K562 (cell line): ENCODE data around the gene INCENP. TPM values are rescaled to one million over a fixed set of nuclear protein-coding genes. Genes with fewer than 3 reads are reported as not detected.

Experiments used
- ATAC-seq: fragments of 200-7000 bp; cut with Tn5 transposase; 3 replicates; pipeline ENCODE4 v1.9.1; 2020; ENCODE audit warnings: moderate library complexity
- BruUV-seq: library from RNA; stranded (reverse); fragments of 400-500 nt; replicated peaks from 2 replicates; lab custom pipeline; 2021; lab: Mats Ljungman, UMichigan
- CTCF ChIA-PET: fragments of 300-600 bp; formaldehyde crosslinking; extraction: SDS; loops from one replicate; lab custom pipeline; 2021; ENCODE audit warnings: low intra/inter-chr PET ratio; lab: Yijun Ruan, JAX
- POLR2A ChIA-PET: fragments of 300-600, 350-650 bp; sonication (Branson Sonifier 250); formaldehyde crosslinking; extraction: SDS; loops from one replicate; lab custom pipeline; 2021; ENCODE audit warnings: antibody characterized with exemption, inconsistent platforms; lab: Yijun Ruan, JAX
- DNase-seq, 4 experiments: peaks; one replicate each; pipeline versions ENCODE4 v3.0.0 to v3.0.0-alpha.2; 2011 to 2018; ENCODE audit warnings: low spot score in 3 of 4, mixed read lengths in 3 of 4; ENCODE audit errors: extremely low read depth in 1 of 4
- FAIRE-seq: peaks from 2 replicates; lab custom pipeline; 2011; peaks lifted over from hg19 to GRCh38; lab: Jason Lieb, UNC
- H2AFZ ChIP-seq: 2 replicates; pipeline ENCODE4 v1.6.0; 2011; ENCODE audit warnings: low read depth, low read length, control low read depth, inconsistent platforms
- H3K27ac ChIP-seq: fragments of 200-600 bp; 3 replicates; pipeline ENCODE4 v1.8.0; 2011; ENCODE audit warnings: low read depth, mild to moderate bottlenecking, control low read depth, inconsistent platforms, low read length, moderate library complexity, mixed read lengths; ENCODE audit errors: extremely low read depth
- H3K27me3 ChIP-seq, 2 experiments: fragments of 300-600 bp in 1 of 2; 2 replicates in 1 of 2; 3 replicates in 1 of 2; pipeline versions ENCODE4 v1.6.0 to v1.8.0; 2011; ENCODE audit warnings: inconsistent platforms in 2 of 2, low read length in 2 of 2, mild to moderate bottlenecking in 1 of 2, mixed read lengths in 1 of 2, moderate library complexity in 1 of 2; ENCODE audit not compliant: control insufficient read depth in 2 of 2, insufficient read depth in 2 of 2
- H3K36me3 ChIP-seq: fragments of 300-600 bp; 3 replicates; pipeline ENCODE4 v1.8.0; 2011; ENCODE audit warnings: mild to moderate bottlenecking, low read length, inconsistent platforms; ENCODE audit not compliant: control insufficient read depth, insufficient read depth
- H3K4me1 ChIP-seq, 2 experiments: fragments of 200-600 bp in 1 of 2; replicated peaks in 1 of 2; 2 replicates in 1 of 2; 3 replicates in 1 of 2; pipeline versions ENCODE4 v1.5.1 to v1.8.0; 2011; ENCODE audit warnings: inconsistent platforms in 2 of 2, low read length in 2 of 2, mild to moderate bottlenecking in 1 of 2, mixed read lengths in 1 of 2, moderate library complexity in 1 of 2; ENCODE audit not compliant: control insufficient read depth in 2 of 2, insufficient read depth in 2 of 2
- H3K4me2 ChIP-seq: 2 replicates; pipeline ENCODE4 v1.6.1; 2011; ENCODE audit warnings: low read length, control low read depth, inconsistent platforms, mixed read lengths; ENCODE audit not compliant: insufficient read depth
- H3K4me3 ChIP-seq: fragments of 200-600 bp; sonication (generic), shearing (Covaris generic); 2 replicates; pipeline ENCODE4 v1.5.1; 2016; ENCODE audit warnings: control low read depth, inconsistent platforms
- H3K79me2 ChIP-seq: fragments of 200-600 bp; 3 replicates; pipeline ENCODE4 v1.8.0; 2011; ENCODE audit warnings: low read length, inconsistent platforms; ENCODE audit not compliant: control insufficient read depth, insufficient read depth
- H3K9ac ChIP-seq, 2 experiments: 2 replicates each; pipeline versions ENCODE4 v1.6.0 to v1.6.1; 2011; ENCODE audit warnings: low read depth in 2 of 2, low read length in 2 of 2, control low read depth in 1 of 2, inconsistent platforms in 1 of 2, mild to moderate bottlenecking in 1 of 2, mixed read lengths in 1 of 2; ENCODE audit not compliant: insufficient read depth in 1 of 2
- H3K9me1 ChIP-seq: one replicate; pipeline ENCODE4 v1.6.0; 2011; ENCODE audit warnings: inconsistent platforms, mild to moderate bottlenecking, low read length, moderate library complexity; ENCODE audit not compliant: control insufficient read depth, insufficient read depth
- H3K9me3 ChIP-seq: replicated peaks from 2 replicates; pipeline ENCODE4 v1.5.1; 2011; ENCODE audit warnings: low read depth, low read length, inconsistent platforms; ENCODE audit not compliant: control insufficient read depth, insufficient read depth
- H4K20me1 ChIP-seq: replicated peaks from 2 replicates; pipeline ENCODE4 v1.6.1; 2011; ENCODE audit warnings: low read length, inconsistent platforms, mixed read lengths; ENCODE audit not compliant: control insufficient read depth, insufficient read depth
- CAMTA2 ChIP-seq: fragments of 250-450 bp; sonication (Bioruptor Pico); conservative IDR thresholded peaks from 2 replicates; pipeline ENCODE4 v1.5.1; 2022
- CC2D1A ChIP-seq: fragments of 450-650 bp; IDR thresholded peaks from 2 replicates; pipeline ENCODE4 v1.6.1; 2017; ENCODE audit warnings: mild to moderate bottlenecking
- KDM1A ChIP-seq, 2 experiments: fragments of 450-650 bp; IDR thresholded peaks; 2 replicates each; pipeline ENCODE4 v1.6.1; 2016; ENCODE audit warnings: mild to moderate bottlenecking in 2 of 2
- MBD2 ChIP-seq: sonication (generic); IDR thresholded peaks from 2 replicates; pipeline ENCODE4 v1.6.1; 2016; ENCODE audit warnings: low read depth, borderline replicate concordance
- ZFP36 ChIP-seq: fragments of 150-350 bp; IDR thresholded peaks from 2 replicates; pipeline ENCODE4 v1.6.1; 2018; ENCODE audit warnings: low read length, low read depth; ENCODE audit not compliant: partially characterized antibody
- ZKSCAN1 ChIP-seq: fragments of 150-350 bp; IDR thresholded peaks from 2 replicates; pipeline ENCODE4 v1.6.1; 2016; ENCODE audit warnings: low read depth, low read length
- WGBS: fragments of 100-300 bp; shearing (Covaris generic); methylation state at CpG from one replicate; pipeline ENCODE4 v1.1.6; 2016; ENCODE audit warnings: low coverage, mixed read lengths; ENCODE audit not compliant: insufficient coverage; ENCODE audit errors: missing lambda C conversion rate; 5-methylcytosine and 5-hydroxymethylcytosine counted together
- in situ Hi-C: fragments of 300-500 bp; cut with MboI; formaldehyde crosslinking; loops from 4 replicates; pipeline ENCODE4 v1.15.0; 2018; ENCODE audit warnings: inconsistent platforms, mixed read lengths
- intact Hi-C: fragments of 100-400 bp; cut with micrococcal nuclease; formaldehyde crosslinking; loops from 2 replicates; pipeline ENCODE4 v1.14.2; 2022
- polyA plus RNA-seq, 8 experiments: library from polyadenylated mRNA; depleted of rRNA in 4 of 8; stranded (reverse) in 5 of 8; unstranded in 3 of 8; fragments of >200 nt; fragmentation: Nextera tagmentation in 2 of 8; fragmentation: Illumina TruSeq in 1 of 8; extraction: Ambion mirVana in 2 of 8; extraction: Trizol in 1 of 8; gene quantifications; 2 replicates each; pipeline versions ENCODE4 v1.2.1 to v1.2.3, GENCODE V29; 2011 to 2014; ENCODE audit warnings: inconsistent platforms in 1 of 8, missing spikeins in 1 of 8
- total RNA-seq, 7 experiments: library from RNA; depleted of rRNA in 6 of 7; stranded (reverse); fragments of >200 nt in 6 of 7; fragmentation: Illumina TruSeq in 2 of 7; extraction: Trizol in 2 of 7; gene quantifications; 2 replicates each; pipeline versions ENCODE4 v1.2.1 to v1.2.3, GENCODE V29; 2011 to 2021; ENCODE audit warnings: low replicate concordance in 1 of 7
- TF ChIP-seq, protein P1 (sequence below): sonication (generic); formaldehyde crosslinking; IDR thresholded peaks from 2 replicates; pipeline ENCODE4 v1.8.0; 2022; ENCODE audit warnings: missing genetic modification reagents, mild to moderate bottlenecking, borderline replicate concordance
- TF ChIP-seq, protein P2 (sequence below): fragments of 250-450 bp; sonication (Bioruptor Pico); IDR thresholded peaks from 2 replicates; pipeline ENCODE4 v1.5.0; 2022; ENCODE audit warnings: mild to moderate bottlenecking
- TF ChIP-seq, protein P3 (sequence below): fragments of 250-450 bp; sonication (Bioruptor Pico); IDR thresholded peaks from 2 replicates; pipeline ENCODE4 v1.5.0; 2021; ENCODE audit warnings: mild to moderate bottlenecking, moderate library complexity
- TF ChIP-seq, protein P4 (sequence below): fragments of 250-450 bp; sonication (Bioruptor Pico); IDR thresholded peaks from 2 replicates; pipeline ENCODE4 v1.8.0; 2022; ENCODE audit warnings: inconsistent platforms
- TF ChIP-seq, protein P5 (sequence below), 2 experiments: IDR thresholded peaks; 2 replicates each; pipeline ENCODE4 v1.6.1; 2012; ENCODE audit warnings: improper control_type of control experiment in 2 of 2, low read depth in 2 of 2, low read length in 2 of 2, borderline replicate concordance in 1 of 2

The INCENP gene
- total and polyA plus RNA-seq, 9 of the 15 experiments (the other 6 are each of a cell fraction or from before 2014, with no cell fraction given), result 1.1 to 97.9 (median 28.2) TPM

DNA sequence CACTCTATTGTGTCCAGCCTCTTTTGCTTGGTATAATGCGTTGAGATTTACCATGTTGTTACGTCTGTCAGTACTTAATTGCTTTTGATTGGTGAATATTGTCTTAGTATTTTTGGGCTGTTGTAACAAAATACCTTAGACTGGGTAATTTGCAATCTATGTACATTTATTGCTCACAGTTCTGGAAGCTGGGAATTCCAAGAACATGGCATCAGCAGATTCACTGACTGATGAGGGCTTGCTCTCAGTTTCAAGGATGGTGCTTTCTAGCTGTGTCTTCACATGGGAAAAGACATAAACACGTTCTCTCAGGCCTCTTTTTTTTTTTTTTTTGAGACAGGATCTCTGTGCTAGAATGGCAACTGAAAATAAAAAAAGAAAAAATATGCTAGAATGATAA, 46.7 kb upstream of the INCENP start:
- Histone ChIP-seq H3K79me2 (no peaks in the 10 kb centered on the region), H4K20me1 (no peaks in the 10 kb centered on the region), H3K9ac (no peak overlapping the region), H2AFZ (no peak overlapping the region), H3K9me1 (no peaks in the 10 kb centered on the region), H3K4me3 (no peak overlapping the region), H3K4me1 (peaks cover 0 to 5% of the 10 kb centered on the region in 2 experiments; a peak in 3 of 5 replicates), H3K36me3 (no peaks in the 10 kb centered on the region), H3K9me3 (no peaks in the 10 kb centered on the region), H3K27ac (no peak overlapping the region), H3K4me2 (no peak overlapping the region), H3K27me3 (no peaks in the 10 kb centered on the region)
- intact Hi-C loops (no loop called here), in situ Hi-C loops (loop anchor here (5.0 kb wide), 1 partner anchor 180 kb away; no protein-coding TSS in a partner anchor)
- DNase-seq (no peak), ATAC-seq (no peak), FAIRE-seq (no peak)
- ChIA-PET CTCF (interaction anchor here (0.6 kb wide), 1 partner anchor 65 kb away, joined by 4 read pairs; no protein-coding TSS in a partner anchor), POLR2A (interaction anchor here (1.8 kb wide), 1 partner anchor 115 kb away, joined by 4 read pairs; no protein-coding TSS in a partner anchor)
- WGBS, result 68% methylated on average over 3 of the region's 3 CpGs
- no TSS peak for BruUV-seq
- no peak for TF ChIP-seq MBD2
- TF ChIP-seq KDM1A (IDR thresholded peaks at IDR 0.05), result no peak
- TF ChIP-seq, protein P1, sequence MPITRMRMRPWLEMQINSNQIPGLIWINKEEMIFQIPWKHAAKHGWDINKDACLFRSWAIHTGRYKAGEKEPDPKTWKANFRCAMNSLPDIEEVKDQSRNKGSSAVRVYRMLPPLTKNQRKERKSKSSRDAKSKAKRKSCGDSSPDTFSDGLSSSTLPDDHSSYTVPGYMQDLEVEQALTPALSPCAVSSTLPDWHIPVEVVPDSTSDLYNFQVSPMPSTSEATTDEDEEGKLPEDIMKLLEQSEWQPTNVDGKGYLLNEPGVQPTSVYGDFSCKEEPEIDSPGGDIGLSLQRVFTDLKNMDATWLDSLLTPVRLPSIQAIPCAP (CRISPR knock-in tag), result no peak
- TF ChIP-seq ZFP36, result no peak
- TF ChIP-seq, protein P2, sequence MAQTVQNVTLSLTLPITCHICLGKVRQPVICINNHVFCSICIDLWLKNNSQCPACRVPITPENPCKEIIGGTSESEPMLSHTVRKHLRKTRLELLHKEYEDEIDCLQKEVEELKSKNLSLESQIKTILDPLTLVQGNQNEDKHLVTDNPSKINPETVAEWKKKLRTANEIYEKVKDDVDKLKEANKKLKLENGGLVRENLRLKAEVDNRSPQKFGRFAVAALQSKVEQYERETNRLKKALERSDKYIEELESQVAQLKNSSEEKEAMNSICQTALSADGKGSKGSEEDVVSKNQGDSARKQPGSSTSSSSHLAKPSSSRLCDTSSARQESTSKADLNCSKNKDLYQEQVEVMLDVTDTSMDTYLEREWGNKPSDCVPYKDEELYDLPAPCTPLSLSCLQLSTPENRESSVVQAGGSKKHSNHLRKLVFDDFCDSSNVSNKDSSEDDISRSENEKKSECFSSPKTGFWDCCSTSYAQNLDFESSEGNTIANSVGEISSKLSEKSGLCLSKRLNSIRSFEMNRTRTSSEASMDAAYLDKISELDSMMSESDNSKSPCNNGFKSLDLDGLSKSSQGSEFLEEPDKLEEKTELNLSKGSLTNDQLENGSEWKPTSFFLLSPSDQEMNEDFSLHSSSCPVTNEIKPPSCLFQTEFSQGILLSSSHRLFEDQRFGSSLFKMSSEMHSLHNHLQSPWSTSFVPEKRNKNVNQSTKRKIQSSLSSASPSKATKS (CRISPR knock-in tag), result no peak
- TF ChIP-seq, protein P3, sequence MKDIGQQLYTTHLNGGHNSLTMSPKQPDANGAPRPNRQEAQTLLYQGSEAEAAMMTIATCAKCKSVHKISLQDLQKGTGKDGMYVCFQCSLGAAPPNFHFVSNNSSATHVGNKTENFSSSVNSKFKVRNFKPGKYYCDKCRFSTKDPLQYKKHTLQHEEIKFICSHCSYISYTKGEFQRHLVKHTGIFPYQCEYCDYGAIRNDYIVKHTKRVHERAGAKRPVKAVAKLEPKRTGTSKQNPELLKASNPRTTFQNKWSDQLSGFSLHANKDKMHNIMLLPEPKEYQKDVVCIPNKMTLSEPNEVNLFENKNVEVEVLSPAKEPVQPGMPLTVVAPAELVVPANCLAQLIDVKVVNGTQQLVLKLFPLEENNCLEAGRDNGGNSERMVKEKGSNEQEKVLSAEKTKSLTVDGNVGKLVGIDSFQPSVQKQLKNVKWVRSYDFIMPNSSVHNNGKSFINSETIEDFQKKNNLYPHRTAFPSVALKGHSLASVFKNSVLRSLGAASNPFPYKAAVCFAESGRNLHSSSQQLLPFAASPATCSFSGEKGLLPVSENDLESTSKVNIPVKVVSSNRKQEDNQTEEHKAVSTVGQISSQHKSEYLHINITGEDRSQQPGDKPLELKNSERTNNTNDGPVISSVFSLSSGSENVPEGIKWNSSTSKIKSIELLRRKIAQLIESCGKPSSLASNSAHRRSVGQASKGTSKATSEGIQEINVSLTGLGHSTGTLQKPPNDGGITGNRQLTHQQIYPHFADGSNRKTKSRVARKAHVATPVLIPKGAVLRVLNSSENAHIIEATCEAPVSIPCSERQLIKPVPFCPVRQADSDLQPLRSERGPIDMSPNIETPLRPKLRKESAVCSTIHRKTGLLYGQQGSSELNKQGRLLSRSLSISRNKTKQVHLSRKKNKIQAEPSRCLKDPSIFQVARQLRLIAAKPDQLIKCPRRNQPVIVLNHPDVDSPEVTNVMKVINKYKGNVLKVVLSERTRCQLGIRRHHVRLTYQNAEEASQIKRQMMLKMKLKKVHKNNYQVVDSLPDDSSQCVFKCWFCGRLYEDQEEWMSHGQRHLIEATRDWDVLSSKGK, result no peak
- TF ChIP-seq, protein P4, sequence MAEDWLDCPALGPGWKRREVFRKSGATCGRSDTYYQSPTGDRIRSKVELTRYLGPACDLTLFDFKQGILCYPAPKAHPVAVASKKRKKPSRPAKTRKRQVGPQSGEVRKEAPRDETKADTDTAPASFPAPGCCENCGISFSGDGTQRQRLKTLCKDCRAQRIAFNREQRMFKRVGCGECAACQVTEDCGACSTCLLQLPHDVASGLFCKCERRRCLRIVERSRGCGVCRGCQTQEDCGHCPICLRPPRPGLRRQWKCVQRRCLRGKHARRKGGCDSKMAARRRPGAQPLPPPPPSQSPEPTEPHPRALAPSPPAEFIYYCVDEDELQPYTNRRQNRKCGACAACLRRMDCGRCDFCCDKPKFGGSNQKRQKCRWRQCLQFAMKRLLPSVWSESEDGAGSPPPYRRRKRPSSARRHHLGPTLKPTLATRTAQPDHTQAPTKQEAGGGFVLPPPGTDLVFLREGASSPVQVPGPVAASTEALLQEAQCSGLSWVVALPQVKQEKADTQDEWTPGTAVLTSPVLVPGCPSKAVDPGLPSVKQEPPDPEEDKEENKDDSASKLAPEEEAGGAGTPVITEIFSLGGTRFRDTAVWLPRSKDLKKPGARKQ (CRISPR knock-in tag), result no peak
- no peak for TF ChIP-seq CC2D1A
- no peak for TF ChIP-seq CAMTA2 (CRISPR knock-in tag)
- no peak for TF ChIP-seq ZKSCAN1
- TF ChIP-seq, protein P5, sequence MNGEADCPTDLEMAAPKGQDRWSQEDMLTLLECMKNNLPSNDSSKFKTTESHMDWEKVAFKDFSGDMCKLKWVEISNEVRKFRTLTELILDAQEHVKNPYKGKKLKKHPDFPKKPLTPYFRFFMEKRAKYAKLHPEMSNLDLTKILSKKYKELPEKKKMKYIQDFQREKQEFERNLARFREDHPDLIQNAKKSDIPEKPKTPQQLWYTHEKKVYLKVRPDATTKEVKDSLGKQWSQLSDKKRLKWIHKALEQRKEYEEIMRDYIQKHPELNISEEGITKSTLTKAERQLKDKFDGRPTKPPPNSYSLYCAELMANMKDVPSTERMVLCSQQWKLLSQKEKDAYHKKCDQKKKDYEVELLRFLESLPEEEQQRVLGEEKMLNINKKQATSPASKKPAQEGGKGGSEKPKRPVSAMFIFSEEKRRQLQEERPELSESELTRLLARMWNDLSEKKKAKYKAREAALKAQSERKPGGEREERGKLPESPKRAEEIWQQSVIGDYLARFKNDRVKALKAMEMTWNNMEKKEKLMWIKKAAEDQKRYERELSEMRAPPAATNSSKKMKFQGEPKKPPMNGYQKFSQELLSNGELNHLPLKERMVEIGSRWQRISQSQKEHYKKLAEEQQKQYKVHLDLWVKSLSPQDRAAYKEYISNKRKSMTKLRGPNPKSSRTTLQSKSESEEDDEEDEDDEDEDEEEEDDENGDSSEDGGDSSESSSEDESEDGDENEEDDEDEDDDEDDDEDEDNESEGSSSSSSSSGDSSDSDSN (IDR thresholded peaks at IDR 0.05; ENCODE audit: borderline replicate concordance in 1 of 2, low read depth in 2 of 2, low read length in 2 of 2), result no peak
